Activated naive CD4-positive, alpha-beta T cell treated with anti-CD3 and anti-CD28 coated beads for 36 hours (primary cell): ENCODE results near the gene CCNB2. TPM values are rescaled to one million over a fixed set of nuclear protein-coding genes. Genes with fewer than 3 reads are reported as not detected.

Experiments used
- CTCF ChIA-PET: fragments of 350-600 bp; sonication (Branson Sonifier 250); formaldehyde crosslinking; loops from one replicate; lab custom pipeline; 2021; ENCODE audit warnings: antibody characterized with exemption; lab: Charles Lee
- DNase-seq: peaks from one replicate; pipeline ENCODE4 v3.0.0-alpha.2; 2020
- H3K27ac Mint-ChIP-seq: one replicate; pipeline ENCODE4 v1.8.0; 2021; ENCODE audit warnings: mild to moderate bottlenecking, mixed read lengths
- H3K27me3 Mint-ChIP-seq: one replicate; pipeline ENCODE4 v1.8.0; 2021; ENCODE audit warnings: low read depth, mixed read lengths
- H3K36me3 Mint-ChIP-seq: one replicate; pipeline ENCODE4 v1.8.0; 2021; ENCODE audit warnings: low read depth, mixed read lengths
- H3K4me1 Mint-ChIP-seq: one replicate; pipeline ENCODE4 v1.8.0; 2021; ENCODE audit warnings: low read depth, mixed read lengths
- H3K4me3 Mint-ChIP-seq: one replicate; pipeline ENCODE4 v1.8.0; 2021; ENCODE audit warnings: mild to moderate bottlenecking, moderate library complexity, mixed read lengths
- H3K9me3 Mint-ChIP-seq: one replicate; pipeline ENCODE4 v1.8.0; 2021; ENCODE audit warnings: mixed read lengths
- intact Hi-C: fragments of 100-400 bp; cut with micrococcal nuclease; formaldehyde crosslinking; loops from one replicate; pipeline ENCODE4 v1.15.1; 2023
- microRNA-seq: library from miRNA; unstranded; fragments of <30 nt; microRNA quantifications from one replicate; pipeline ENCODE4 v1.2.0, GENCODE V29; 2022; ENCODE audit warnings: borderline microRNAs expressed, borderline replicate concordance
- total RNA-seq, 2 experiments: library from RNA; stranded (reverse); gene quantifications; one replicate each; pipeline ENCODE4 v1.2.3, GENCODE V29; 2021

Gene CCNB2
- total RNA-seq, 2 experiments from 2014 or later: 93.1 to 98.2 TPM

DNA sequence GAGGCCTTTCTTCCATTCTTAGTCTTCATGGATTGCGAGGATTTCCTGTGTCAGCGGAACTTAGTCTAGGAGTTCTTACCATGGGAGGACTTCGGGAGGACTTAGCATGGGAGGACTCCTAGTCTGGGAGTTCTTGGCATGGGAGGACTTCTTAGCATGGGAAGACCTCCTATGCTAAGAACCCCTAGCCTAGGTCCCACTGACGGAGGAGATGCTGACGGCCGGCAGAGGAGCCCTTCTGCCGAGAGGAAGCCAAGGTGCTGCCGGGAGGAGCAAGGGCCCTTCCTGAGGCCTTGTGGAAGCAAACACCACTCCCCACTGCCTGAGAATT, 66.1 kb downstream of the CCNB2 start:
- no peak for DNase-seq
- H3K4me3 Mint-ChIP-seq: no peak overlapping the region
- CTCF ChIA-PET: interaction anchor here (0.6 to 2.1 kb wide), 2 partner anchors 214 to 302 kb away, joined by 4 to 5 read pairs; no protein-coding TSS in a partner anchor
- H3K27ac Mint-ChIP-seq: no peak overlapping the region
- H3K4me1 Mint-ChIP-seq: peaks cover 4% of the 10 kb centered on the region
- no peaks in the 10 kb centered on the region for H3K9me3 Mint-ChIP-seq
- intact Hi-C loops: no loop called here
- no peaks in the 10 kb centered on the region for H3K36me3 Mint-ChIP-seq
- peaks cover 4% of the 10 kb centered on the region for H3K27me3 Mint-ChIP-seq

DNA sequence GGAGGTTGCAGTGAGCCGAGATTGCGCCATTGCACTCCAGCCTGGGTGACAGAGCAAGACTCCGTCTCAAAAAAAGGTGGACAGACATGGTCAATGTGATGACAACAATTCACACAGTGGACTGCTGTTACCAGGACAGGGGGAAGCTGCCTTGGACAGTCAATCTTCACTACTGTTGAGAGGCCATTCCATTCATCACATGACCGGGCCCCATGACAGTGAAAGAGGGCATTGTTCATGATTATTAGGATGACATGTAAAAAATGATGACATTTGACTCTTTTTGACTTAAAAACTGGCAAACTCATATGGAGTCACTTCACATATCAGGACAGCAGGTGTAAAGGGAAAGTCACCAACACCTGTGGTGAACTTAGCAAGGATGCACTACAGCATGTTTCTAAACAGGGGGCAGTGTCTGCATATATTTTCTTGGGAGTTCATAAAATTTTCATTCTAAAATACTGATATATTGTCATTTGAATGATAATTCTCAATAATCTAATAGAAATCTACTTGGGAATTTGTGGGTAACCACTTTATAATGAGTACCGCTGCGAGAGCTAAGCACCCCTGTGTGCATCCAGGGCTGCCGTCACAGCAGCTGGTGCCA, 67.4 kb downstream of the CCNB2 start:
- intact Hi-C loops: no loop called here
- no peak for DNase-seq
- Mint-ChIP-seq H3K36me3 (no peaks in the 10 kb centered on the region), H3K9me3 (no peaks in the 10 kb centered on the region), H3K27me3 (peaks cover 7% of the 10 kb centered on the region), H3K4me1 (peaks cover 4% of the 10 kb centered on the region), H3K4me3 (no peak overlapping the region), H3K27ac (no peak overlapping the region)
- CTCF ChIA-PET: interaction anchor here (0.6 kb wide), 1 partner anchor 513 kb away, joined by 5 read pairs; no protein-coding TSS in a partner anchor

DNA sequence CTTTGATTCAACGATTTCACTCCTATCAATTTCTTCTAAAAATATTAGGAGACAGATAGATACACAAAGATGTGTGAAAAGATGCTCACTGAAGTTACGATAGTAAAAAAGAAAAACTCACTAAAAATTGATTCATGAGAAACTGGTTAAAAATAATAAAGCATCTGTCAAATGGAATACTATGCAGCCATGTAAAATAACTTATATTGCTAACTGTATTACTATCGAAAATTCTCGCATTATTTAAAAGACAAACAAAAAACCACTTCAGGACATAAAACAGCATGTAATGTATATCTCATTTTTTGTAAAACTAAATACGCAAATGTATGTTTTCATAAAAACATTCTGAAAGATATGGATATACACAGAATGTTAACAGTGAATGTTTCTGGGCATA, 68.2 kb downstream of the CCNB2 start:
- Mint-ChIP-seq H3K27ac (no peak overlapping the region), H3K4me3 (no peak overlapping the region), H3K27me3 (peaks cover 12% of the 10 kb centered on the region), H3K4me1 (peaks cover 4% of the 10 kb centered on the region), H3K36me3 (no peaks in the 10 kb centered on the region), H3K9me3 (no peaks in the 10 kb centered on the region)
- CTCF ChIA-PET: no interaction called here
- DNase-seq: no peak
- intact Hi-C loops: no loop called here

DNA sequence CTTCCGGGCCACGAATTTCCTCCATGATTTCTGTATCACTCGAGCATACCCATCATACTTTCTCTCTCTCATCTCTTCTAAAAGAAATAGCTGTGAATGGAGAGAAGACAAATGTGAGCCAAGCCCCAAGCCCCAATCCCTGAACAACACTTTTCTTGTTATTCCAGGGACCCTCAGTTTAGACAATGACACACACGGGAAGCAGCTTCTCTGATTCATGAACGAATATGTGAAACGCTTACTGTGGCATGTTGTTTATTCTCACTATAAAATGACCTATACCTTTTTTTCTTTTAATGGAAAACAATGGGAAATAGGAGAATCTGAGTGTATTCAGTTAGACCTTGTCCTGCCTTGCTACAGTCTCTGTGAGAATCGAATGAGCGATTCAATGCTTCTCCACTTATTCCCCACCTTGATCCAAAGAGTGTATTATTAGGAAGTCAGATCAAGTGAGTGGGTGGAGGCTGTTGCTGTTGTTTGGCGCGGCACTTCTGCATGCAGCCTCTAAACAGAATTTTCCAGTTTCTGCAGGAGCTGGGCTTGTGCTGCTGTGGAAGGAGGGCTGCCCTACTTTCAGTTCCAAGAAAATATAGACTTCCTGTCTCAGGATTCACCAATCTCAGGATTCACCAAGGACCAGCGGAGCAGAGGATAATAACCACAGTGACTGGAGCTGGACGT, 69.3 kb downstream of the CCNB2 start:
- Mint-ChIP-seq H3K4me3 (no peak overlapping the region), H3K9me3 (no peaks in the 10 kb centered on the region), H3K36me3 (no peaks in the 10 kb centered on the region), H3K27me3 (peaks cover 12% of the 10 kb centered on the region), H3K27ac (no peak overlapping the region), H3K4me1 (peaks cover 3% of the 10 kb centered on the region)
- CTCF ChIA-PET: interaction anchor here (0.8 to 1.3 kb wide), 5 partner anchors 11 to 340 kb away, joined by 3 to 8 read pairs (median 4); no protein-coding TSS in a partner anchor
- intact Hi-C loops: no loop called here
- no peak for DNase-seq

Small RNA genes lying within 50 kb of the gene (microRNA-seq; reads per million reads assigned to microRNA genes)
- gene MIR2116: not detected

Other genes starting within 250 kb of the CCNB2 start
- gene SLTM, start 171.5 kb upstream of the CCNB2 start, total RNA-seq: 10 to 100 TPM; 52.0 to 56.0 TPM
- gene RNF111, start 117.5 kb upstream of the CCNB2 start, total RNA-seq: 10 to 100 TPM; 17.8 to 19.8 TPM
- gene LDHAL6B, start 101.7 kb downstream of the CCNB2 start, total RNA-seq: not detected